ENCODE results near the gene PCID2. TPM values are rescaled to one million over a fixed set of nuclear protein-coding genes. Genes with fewer than 3 reads are reported as not detected.

Gene PCID2
- total RNA-seq, 4 donors from 2014 or later, result 44.8 to 45.8 (median 44.8) TPM

- DNase-seq (ENCODE audit: low spot score), result no peak
- no peak for TF ChIP-seq CTCF (IDR thresholded peaks at IDR 0.05)
- ATAC-seq (ENCODE audit: low FRiP score), result no peak
Measured at GRCh38 chr13:113219256-113219940, 10.9 kb upstream of the PCID2 start.

- TF ChIP-seq CTCF (IDR thresholded peaks at IDR 0.05), result no peak
- DNase-seq (ENCODE audit: low spot score), result no peak
- no peak for ATAC-seq (ENCODE audit: low FRiP score)
Measured at GRCh38 chr13:113218586-113218985, 10.1 kb upstream of the PCID2 start.

- DNase-seq (ENCODE audit: low spot score) (no peak), ATAC-seq (ENCODE audit: low FRiP score) (peak; percentile 58)
- no peak for TF ChIP-seq CTCF (IDR thresholded peaks at IDR 0.05)
Measured at GRCh38 chr13:113216254-113217048, 8.0 kb upstream of the PCID2 start.

GRCh38 chr13:113211774-113212173 lies 3.3 kb upstream of the PCID2 start:
- TF ChIP-seq CTCF (IDR thresholded peaks at IDR 0.05), result no peak
- ATAC-seq (ENCODE audit: low FRiP score), result no peak
- DNase-seq (ENCODE audit: low spot score), result no peak

- DNase-seq (ENCODE audit: low spot score) (no peak), ATAC-seq (ENCODE audit: low FRiP score) (no peak)
- TF ChIP-seq CTCF (IDR thresholded peaks at IDR 0.05), result no peak
Measured at GRCh38 chr13:113210833-113211232, 2.4 kb upstream of the PCID2 start.

- DNase-seq (ENCODE audit: low spot score), result no peak
- TF ChIP-seq CTCF (IDR thresholded peaks at IDR 0.05), result no peak
- peak; percentile 28 for ATAC-seq (ENCODE audit: low FRiP score)
Measured at GRCh38 chr13:113209759-113210421, 1.4 kb upstream of the PCID2 start.

Data from omental fat pad (tissue), 4 donors.